LNCAP (cell line): ENCODE data around the gene PTPN3.

Source experiments
- CTCF ChIP-seq: fragments of 450-650 bp; IDR thresholded peaks from 2 replicates; pipeline ENCODE4 v1.5.1; 2017; ENCODE audit warnings: mild to moderate bottlenecking

PTPN3 gene

GRCh38 chr9:109442716-109443115, 55.4 kb downstream of the PTPN3 start:
- no peak for TF ChIP-seq CTCF

- no peak for TF ChIP-seq CTCF
These were observed 56.8 kb downstream of the PTPN3 start for GRCh38 chr9:109441296-109441695.

GRCh38 chr9:109440797-109441287, 57.3 kb downstream of the PTPN3 start:
- peak; percentile 80 for TF ChIP-seq CTCF

GRCh38 chr9:109440117-109440515, 58.0 kb downstream of the PTPN3 start:
- no peak for TF ChIP-seq CTCF

GRCh38 chr9:109439378-109440116, 58.6 kb downstream of the PTPN3 start:
- no peak for TF ChIP-seq CTCF

GRCh38 chr9:109437286-109437685, 60.8 kb downstream of the PTPN3 start:
- TF ChIP-seq CTCF, result no peak

GRCh38 chr9:109436071-109436470, 62.0 kb downstream of the PTPN3 start:
- TF ChIP-seq CTCF, result no peak
